NK-92 (cell line): ENCODE data around the gene GOLGA3.

Source experiments
- DNase-seq: peaks from one replicate; lab custom pipeline; 2025; ENCODE audit not compliant: unreplicated experiment; lab: John Stamatoyannopoulos, UW

The GOLGA3 gene

DNA sequence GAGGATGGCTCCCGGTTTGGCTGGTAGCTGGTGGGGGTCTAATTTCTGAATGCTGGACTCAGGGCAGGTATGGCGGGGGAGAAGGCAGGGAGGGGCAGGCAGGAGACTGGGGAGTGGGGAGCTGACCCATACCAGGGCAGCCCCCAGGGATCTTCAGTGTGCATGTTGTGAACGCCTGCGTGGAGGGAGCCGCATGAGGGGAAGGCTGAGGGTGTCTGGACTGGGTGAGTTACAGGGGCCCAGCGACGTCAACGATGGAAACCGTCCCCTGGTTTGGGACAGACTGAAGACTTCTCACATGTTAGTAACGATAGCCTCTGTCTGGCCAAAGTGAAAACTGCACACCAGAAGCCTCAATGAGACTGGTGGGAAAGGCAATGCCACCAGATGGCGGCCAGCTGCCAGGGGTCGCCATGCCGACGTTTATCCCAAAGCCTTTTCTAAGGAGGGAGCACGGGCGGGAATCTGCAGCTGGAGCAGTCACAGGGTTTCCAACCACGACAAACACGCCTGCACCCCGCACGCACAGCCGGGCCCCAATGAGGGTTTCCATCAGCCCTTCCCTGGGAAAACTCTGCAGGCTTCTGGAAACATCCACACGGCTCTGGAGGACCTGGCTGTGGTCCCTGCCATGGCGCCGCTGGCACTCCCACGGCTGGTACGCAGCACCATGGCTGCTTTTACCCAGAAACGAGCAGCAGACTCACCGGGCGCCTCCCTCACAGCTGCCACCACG lies 104.0 kb downstream of the GOLGA3 start:
- DNase-seq = no peak

DNA sequence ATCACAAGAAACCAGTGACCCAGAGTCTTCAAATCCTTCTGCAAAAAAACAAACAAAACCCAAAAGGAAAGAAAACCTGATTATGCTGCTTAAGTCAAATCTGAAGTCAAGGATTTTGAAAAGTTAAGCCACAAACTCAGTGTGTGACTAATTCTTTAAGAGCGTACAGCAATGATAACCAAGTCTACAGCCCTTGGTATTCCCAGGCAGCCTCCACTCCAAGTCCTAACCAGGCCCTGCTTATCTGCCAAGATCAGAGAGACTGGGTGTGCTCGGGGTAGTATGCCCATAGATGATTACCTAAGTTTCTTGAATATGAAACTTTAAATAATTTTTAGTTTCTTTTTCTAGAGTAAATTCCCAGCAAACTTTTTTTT lies 104.9 kb downstream of the GOLGA3 start:
- DNase-seq = no peak

DNA sequence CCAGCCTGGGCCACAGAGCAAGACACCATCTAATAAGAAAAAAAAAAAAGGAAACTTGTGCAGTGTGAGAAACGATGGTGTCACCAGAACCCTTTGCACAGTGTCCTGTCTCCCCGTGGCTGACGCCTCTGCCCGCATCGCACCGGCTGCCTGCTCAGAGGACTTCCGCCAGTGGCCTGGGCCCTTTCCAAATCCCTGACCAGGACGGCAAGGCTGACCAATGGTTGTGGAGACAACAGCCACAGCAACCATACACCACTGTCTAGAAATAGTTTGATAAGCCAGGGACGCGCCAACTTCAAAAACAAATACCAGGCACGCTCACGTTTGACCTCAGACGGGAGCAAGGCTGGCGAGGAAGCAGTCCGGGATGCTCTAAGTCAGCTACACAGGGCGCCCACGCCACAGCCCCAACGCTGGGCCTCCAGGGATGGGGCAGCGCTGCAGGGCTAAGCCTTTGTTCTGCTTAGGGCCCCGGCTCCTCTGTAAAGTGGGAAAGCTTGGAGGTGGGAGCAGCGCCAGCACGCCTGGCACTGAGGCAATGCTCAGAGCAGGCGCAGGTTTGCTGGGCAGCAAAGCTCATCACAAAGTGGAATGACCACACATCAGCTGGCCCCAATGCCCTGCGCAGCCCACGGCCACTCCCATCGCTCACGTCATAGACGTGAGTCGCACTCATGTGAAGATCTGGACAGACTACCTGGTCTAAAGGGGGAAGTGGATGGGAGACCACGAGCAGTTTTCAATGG lies 105.5 kb downstream of the GOLGA3 start:
- DNase-seq = no peak

GRCh38 chr12:132720606-132721345 lies 107.9 kb downstream of the GOLGA3 start:
- no peak for DNase-seq

DNA sequence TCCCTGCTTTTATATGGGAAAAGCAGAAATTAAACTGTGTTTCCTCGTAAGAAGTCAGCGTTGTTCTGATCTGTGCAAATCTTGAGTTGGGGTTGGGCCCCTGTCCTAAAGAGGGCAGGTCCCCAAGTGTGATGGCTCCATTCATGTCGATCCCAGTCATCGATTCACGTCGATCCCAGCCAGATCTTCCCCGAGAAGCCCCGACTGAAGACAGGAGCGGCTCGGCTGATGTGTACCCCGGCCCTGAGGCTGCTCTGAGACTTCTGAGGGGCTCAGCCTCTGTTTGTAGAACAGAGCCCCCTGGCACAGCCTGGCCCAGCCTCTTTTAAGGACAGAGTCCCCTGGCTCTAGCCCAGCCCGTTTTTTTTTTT lies 108.7 kb downstream of the GOLGA3 start:
- DNase-seq = no peak

GRCh38 chr12:132719141-132719953 lies 109.3 kb downstream of the GOLGA3 start:
- no peak for DNase-seq
